ENCODE measurements around the gene ZMYM1.

DNA sequence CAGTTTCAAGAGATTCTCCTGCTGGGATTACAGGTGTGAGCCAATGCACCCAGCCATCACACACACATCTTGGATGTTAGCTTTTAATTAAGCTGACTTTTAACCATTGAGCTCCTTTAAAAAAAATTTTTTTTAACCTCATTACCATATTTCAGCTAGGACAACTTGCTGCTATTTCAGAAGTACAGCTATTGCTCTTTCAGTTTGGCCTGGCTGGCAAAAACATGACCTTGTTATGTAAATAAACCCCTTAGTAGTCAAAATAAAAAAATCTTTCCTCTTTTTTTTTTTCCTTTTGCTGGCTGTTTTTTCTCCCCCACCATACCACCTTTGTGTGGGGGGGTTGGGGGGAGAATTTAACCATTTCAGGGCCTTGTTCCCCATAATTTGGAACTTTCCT is 49.9 kb downstream of the ZMYM1 start:
- TF ChIP-seq, protein P1, sequence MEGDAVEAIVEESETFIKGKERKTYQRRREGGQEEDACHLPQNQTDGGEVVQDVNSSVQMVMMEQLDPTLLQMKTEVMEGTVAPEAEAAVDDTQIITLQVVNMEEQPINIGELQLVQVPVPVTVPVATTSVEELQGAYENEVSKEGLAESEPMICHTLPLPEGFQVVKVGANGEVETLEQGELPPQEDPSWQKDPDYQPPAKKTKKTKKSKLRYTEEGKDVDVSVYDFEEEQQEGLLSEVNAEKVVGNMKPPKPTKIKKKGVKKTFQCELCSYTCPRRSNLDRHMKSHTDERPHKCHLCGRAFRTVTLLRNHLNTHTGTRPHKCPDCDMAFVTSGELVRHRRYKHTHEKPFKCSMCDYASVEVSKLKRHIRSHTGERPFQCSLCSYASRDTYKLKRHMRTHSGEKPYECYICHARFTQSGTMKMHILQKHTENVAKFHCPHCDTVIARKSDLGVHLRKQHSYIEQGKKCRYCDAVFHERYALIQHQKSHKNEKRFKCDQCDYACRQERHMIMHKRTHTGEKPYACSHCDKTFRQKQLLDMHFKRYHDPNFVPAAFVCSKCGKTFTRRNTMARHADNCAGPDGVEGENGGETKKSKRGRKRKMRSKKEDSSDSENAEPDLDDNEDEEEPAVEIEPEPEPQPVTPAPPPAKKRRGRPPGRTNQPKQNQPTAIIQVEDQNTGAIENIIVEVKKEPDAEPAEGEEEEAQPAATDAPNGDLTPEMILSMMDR (conservative IDR thresholded peaks at IDR 0.05), result no peak
- TF ChIP-seq EZH2 (IDR thresholded peaks at IDR 0.05; ENCODE audit: low read depth), result no peak

Measured in PC-9 (cell line).